GM19351 (cell line): Measurements from ENCODE around the gene SLC38A2.
"Not testable (repeated sequence)": the region's sequence is repeated elsewhere in the genome, so short reads cannot be mapped to it uniquely, and the experiment has no call there.

ENCODE experiments used
- ATAC-seq: cut with Tn5 transposase; IDR thresholded peaks from one replicate; pipeline ENCODE4 v1.9.1; 2021; ENCODE audit warnings: mild to moderate bottlenecking, moderate library complexity; ENCODE audit not compliant: unreplicated experiment

Gene SLC38A2

GRCh38 chr12:46372544-46373300, at the start of gene SLC38A2:
Gene SLC38A2, minus strand, starts transcription at chr12:46372773. Its CDS starts 1,480 bp downstream, at chr12:46371293.
- peak; percentile 90 for ATAC-seq

- no peak for ATAC-seq
Measured at GRCh38 chr12:46419675-46420074, 47.1 kb upstream of the SLC38A2 start.

- no peak for ATAC-seq
Measured at GRCh38 chr12:46415552-46415951, 43.0 kb upstream of the SLC38A2 start.

DNA sequence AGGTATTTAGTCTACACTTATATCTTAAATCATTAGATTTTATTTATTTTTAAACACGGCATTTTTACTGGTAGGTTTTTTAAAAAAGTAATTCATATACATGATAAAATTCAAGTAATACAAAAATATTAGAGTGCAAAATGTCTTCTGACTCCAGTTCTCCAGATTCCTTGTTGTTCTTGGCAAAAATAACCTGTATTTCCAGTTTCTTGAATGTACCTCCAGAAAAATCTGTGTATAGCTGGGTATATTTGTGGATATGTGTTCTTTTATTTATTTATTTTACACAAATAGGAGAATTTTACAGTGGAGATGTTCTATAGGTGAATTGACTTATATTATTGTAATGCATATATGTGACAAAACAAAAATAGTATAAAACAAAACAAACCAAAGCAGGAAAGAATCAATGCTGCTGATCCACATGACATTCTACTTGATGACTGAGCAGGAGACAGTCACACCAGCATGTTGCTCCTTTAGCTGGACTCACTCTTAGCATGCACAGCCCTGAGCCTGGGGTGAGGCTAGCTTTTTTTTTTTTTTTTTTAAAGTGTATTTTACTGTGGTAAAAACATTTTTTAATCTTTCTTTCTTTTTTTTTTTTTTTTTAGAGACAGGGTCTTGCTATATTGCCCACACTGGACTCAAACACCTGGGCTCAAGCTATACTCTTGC, 42.2 kb upstream of the SLC38A2 start:
- ATAC-seq = no peak

GRCh38 chr12:46413368-46413767, 40.8 kb upstream of the SLC38A2 start:
- ATAC-seq = no peak

GRCh38 chr12:46412857-46413256, 40.3 kb upstream of the SLC38A2 start:
- no peak for ATAC-seq

GRCh38 chr12:46410495-46410894, 37.9 kb upstream of the SLC38A2 start:
- ATAC-seq = no peak

DNA sequence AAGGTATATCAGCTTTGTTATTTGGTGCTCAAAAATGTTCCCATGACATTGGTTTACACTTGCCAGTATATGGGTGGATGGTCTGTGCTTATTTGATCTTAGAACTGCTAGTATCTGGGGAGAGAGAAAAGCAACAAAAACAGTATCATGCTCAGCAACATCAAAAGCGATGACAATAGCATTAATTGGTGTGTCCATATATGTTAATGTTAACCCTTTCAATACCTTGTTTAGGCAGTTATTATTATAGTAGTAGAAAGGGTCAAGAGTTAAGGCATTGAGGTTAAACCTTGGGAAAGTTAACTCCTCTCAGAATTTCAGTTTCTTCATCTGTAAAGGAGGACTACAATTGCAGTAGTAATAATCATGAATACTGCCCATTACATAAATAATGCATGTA, 37.4 kb upstream of the SLC38A2 start:
- no peak for ATAC-seq

GRCh38 chr12:46409342-46409741, 36.8 kb upstream of the SLC38A2 start:
- ATAC-seq = no peak

GRCh38 chr12:46408441-46408840, 35.9 kb upstream of the SLC38A2 start:
- no peak for ATAC-seq

- ATAC-seq = no peak
Measured at GRCh38 chr12:46407361-46407760, 34.8 kb upstream of the SLC38A2 start.

GRCh38 chr12:46406352-46407027, 33.9 kb upstream of the SLC38A2 start:
- ATAC-seq = no peak

DNA sequence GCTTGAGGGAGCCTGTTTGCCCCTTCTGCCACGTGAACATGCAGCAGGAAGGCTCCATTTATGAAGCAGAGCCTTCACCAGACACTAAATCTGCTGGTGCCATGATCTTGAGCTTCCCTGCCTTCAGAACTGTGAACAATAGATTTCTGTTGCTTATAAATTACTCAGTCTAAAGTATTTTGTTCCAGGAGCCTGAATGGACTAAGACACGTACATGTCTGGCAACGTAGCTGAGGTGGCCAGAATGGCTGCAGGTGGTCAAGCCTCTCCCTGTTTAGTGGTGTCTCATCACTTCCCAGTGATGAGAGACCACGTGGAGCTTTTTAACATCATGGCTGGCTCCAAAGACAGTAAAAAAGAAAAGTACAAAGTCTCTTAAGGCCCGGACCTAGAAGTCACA, 32.2 kb upstream of the SLC38A2 start:
- no peak for ATAC-seq

GRCh38 chr12:46404225-46404631, 31.7 kb upstream of the SLC38A2 start:
- no peak for ATAC-seq

- ATAC-seq = no peak
Measured at GRCh38 chr12:46403719-46404070, 31.1 kb upstream of the SLC38A2 start.

DNA sequence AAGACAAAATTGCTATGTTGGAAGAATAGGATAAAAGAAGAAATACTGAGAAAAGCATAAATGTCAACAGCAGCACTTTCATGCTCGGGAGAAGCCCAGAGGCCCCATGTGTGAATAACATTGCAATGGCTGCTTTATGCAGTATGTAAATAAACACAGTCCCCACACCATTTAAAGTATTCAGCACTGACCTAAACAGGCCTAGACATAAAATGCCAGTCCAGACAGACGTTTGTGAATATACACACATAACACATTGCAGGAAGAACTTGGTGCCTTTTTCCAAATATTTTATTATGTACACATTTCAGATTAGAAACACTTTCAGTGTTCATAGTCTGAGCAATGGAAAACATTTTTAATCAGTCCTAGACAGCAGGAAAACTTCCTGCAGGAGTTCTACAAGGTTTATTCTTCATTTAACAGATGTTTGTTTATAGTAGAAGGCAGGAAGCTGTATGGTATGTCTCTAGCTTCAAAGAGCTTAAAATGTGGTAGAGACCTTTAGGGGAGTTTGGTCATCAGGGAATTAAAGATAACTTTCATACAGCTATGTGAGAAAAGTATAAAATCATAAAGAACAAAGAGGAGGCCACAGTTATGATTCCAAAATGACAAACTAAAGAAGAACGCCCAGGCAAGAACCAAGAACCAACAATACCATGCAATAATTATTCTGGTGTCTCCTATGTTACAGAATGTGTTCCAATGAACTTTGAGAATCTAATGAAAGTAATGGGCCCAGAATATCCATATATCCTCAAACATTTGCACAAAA, 30.6 kb upstream of the SLC38A2 start:
- ATAC-seq = no peak

DNA sequence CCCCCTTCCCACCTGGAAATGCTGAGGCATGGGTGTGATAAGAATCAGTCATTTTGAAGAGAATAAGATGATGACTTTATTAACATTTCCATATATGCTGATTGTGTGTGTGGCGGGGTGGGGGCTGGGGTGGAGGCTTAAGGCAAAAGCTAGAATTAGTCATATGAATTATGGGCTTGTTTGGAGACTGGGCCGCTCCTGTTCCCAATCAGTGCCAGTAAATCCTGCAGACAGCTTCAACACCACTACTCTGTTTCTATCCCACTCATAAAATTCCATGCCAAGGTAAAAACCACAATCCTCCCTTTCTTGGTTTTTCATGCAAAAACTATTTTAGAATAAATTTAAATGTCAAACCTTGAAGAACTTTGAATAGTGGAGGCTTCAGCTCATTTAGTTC, 29.9 kb upstream of the SLC38A2 start:
- ATAC-seq = no peak

GRCh38 chr12:46401662-46402061, 29.1 kb upstream of the SLC38A2 start:
- no peak for ATAC-seq

DNA sequence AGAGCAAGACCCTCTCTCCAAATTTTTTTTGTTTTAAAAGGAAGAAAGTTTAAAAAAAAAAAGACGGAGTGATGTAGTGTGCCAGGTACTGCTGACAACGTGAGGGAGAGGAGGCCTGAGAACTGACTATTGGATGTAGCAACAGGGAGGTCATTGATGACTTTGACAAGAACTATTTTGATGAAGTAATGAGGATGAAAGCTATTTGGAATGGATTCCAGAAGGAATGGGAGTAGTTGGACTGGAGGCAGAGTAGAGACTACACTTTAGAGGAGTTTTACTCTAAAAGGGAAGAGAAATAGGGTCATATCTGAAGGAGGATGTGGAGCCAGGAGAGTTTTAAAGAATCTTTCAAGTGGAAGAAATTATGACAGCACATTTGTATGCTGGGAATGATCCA, 27.8 kb upstream of the SLC38A2 start:
- ATAC-seq = no peak

DNA sequence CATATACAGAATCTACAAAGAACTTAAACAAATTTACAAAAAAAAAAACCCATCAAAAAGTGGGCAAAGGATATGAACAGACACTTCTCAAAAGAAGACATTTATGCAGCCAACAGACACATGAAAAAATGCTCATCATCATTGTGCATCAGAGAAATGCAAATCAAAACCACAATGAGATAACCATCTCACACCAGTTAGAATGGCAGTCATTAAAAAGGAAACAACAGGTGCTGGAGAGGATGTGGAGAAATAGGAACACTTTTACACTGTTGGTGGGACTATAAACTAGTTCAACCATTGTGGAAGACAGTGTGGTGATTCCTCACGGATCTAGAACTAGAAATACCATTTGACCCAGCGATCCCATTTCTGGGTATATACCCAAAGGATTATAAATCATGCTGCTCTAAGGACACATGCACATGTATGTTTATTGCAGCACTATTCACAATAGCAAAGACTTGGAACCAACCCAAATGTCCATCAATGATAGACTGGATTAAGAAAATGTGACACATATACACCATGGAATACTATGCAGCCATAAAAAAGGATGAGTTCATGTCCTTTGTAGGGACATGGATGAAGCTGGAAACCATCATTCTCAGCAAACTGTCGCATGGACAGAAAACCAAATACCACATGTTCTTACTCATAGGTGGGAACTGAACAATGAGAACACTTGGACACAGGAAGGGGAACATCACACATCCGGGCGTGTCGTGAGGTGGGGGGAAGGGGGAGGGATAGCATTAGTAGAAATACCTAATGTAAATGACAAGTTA, 27.1 kb upstream of the SLC38A2 start:
- ATAC-seq = not testable (repeated sequence)
